SK-N-SH (cell line): ENCODE results near the gene SF3B5.

Experiments
- CTCF ChIP-seq: fragments of 200-600 bp; sonication (generic); IDR thresholded peaks from 2 replicates; pipeline ENCODE4 v1.6.1; 2017; ENCODE audit warnings: antibody characterized with exemption, mild to moderate bottlenecking, moderate library complexity
- ELF1 ChIP-seq: IDR thresholded peaks from 2 replicates; pipeline ENCODE4 v1.4.0; 2012
- EP300 ChIP-seq, 2 experiments: IDR thresholded peaks; 2 replicates each; pipeline versions ENCODE4 v1.4.0 to v1.6.1; 2012; ENCODE audit warnings: borderline replicate concordance in 1 of 2, low read depth in 1 of 2, low read length in 1 of 2
- EZH2phosphoT487 ChIP-seq: fragments of 200-600 bp; sonication (generic); IDR thresholded peaks from 2 replicates; pipeline ENCODE4 v1.6.1; 2017; ENCODE audit warnings: low read depth, mixed run types, mild to moderate bottlenecking, antibody characterized with exemption, moderate library complexity, borderline replicate concordance
- FOXJ3 ChIP-seq: sonication (generic); formaldehyde crosslinking; IDR thresholded peaks from 2 replicates; pipeline ENCODE4 v1.5.1; 2020; ENCODE audit warnings: mild to moderate bottlenecking, missing genetic modification reagents
- GABPA ChIP-seq: IDR thresholded peaks from 2 replicates; pipeline ENCODE4 v1.4.0; 2012; ENCODE audit warnings: low read depth, mild to moderate bottlenecking
- MAX ChIP-seq: IDR thresholded peaks from 2 replicates; pipeline ENCODE4 v1.4.0; 2012; ENCODE audit warnings: low read depth
- MEF2A ChIP-seq: IDR thresholded peaks from 2 replicates; pipeline ENCODE4 v1.4.0; 2012; ENCODE audit warnings: low read depth, borderline replicate concordance
- NFIC ChIP-seq: IDR thresholded peaks from 2 replicates; pipeline ENCODE4 v1.4.0; 2012; ENCODE audit warnings: borderline replicate concordance
- POLR2AphosphoS5 ChIP-seq: IDR thresholded peaks from 2 replicates; pipeline ENCODE4 v1.6.1; 2012; ENCODE audit warnings: low read depth, low read length
- RCOR1 ChIP-seq: fragments of 150-350 bp; IDR thresholded peaks from 2 replicates; pipeline ENCODE4 v1.6.1; 2017; ENCODE audit warnings: antibody characterized with exemption, low read length
- RFX5 ChIP-seq: IDR thresholded peaks from 2 replicates; pipeline ENCODE4 v1.6.1; 2012; ENCODE audit warnings: mild to moderate bottlenecking, improper control_type of control experiment, low read length
- RXRA ChIP-seq: IDR thresholded peaks from 2 replicates; pipeline ENCODE4 v1.4.0; 2012; ENCODE audit warnings: low read depth, mild to moderate bottlenecking, borderline replicate concordance
- USF2 ChIP-seq: fragments of 150-350 bp; IDR thresholded peaks from 2 replicates; pipeline ENCODE4 v1.6.1; 2017; ENCODE audit warnings: antibody characterized with exemption, low read length, low read depth, borderline replicate concordance

GRCh38 chr6:144059139-144059538 is 36.2 kb downstream of the SF3B5 start:
- no peak for TF ChIP-seq EZH2phosphoT487
- no peak for TF ChIP-seq MAX
- no peak for TF ChIP-seq CTCF
- no peak for TF ChIP-seq RCOR1
- TF ChIP-seq GABPA: no peak
- no peak for TF ChIP-seq RXRA
- TF ChIP-seq USF2: no peak
- no peak for TF ChIP-seq NFIC
- TF ChIP-seq FOXJ3 (CRISPR knock-in tag): no peak
- TF ChIP-seq ELF1: no peak
- no peak for TF ChIP-seq RFX5
- TF ChIP-seq MEF2A: no peak
- no peak for TF ChIP-seq EP300 (IDR thresholded peaks at IDR 0.05; ENCODE audit: borderline replicate concordance in 1 of 2, low read depth in 1 of 2, low read length in 1 of 2)
- TF ChIP-seq POLR2AphosphoS5: no peak
